HL-60/S4 treated with retinoic acid at 250 ng/mL for 4 days and 3 days (cell line): ENCODE results near the gene TCERG1L.

Source experiments
- in situ Hi-C: fragments of 300-500 bp; cut with MboI; formaldehyde crosslinking; loops from 2 replicates; pipeline ENCODE4 v1.7.0; 2022; ENCODE audit warnings: low sequenced_read_pairs

Gene TCERG1L

DNA sequence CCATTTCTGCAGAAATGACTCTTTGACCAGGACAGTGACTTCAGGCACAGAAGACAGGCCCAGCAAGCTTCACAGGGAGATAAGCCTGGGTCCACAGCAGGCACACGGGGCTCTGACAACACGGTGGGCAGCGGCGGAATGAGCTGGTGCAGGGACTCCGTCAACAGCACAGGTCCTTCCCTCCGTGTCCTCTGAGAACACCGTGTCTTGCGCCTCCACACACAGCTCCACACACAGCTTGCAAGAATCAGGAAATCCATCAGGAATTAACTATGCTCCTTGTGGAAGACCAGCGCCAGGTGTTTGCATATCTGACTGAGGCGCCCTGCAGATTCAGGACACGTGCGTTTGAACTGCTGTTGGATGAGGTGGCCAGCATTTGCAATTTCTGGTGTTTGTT is 39.6 kb downstream of the TCERG1L start:
- in situ Hi-C loops = no loop called here

DNA sequence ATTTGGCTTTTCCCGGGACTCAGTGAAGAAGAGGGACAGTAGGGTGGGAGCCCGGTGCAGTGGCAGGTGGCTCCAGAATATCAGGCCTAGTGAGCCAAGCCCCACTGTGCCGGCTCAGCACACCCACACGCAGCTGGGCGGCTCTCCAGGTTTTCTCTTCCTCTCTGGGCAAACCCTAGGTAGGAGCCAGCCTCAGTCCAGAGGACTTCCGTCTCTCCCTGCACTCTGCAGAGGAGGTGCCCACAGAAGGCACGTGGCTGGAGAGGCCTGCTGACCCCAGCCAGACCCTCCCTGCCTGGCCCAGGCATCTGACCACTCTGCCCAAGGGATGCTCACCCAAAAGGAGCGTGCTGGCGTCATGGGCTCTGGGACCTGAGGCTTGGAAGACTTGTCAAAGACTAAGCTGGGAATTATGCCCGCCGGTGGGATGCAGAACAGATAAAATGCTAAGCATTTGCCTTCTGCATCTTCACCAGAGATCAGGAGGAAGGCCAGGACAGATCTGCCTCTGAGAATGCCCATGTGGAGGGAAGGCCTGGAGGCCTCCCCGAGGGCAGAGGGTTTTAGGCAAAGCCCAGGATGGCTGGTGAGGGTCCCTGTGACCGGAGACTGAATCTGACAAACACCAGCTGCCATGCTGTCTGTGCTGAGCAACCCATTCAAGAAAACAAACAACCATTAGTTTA is 40.2 kb downstream of the TCERG1L start:
- in situ Hi-C loops = no loop called here

DNA sequence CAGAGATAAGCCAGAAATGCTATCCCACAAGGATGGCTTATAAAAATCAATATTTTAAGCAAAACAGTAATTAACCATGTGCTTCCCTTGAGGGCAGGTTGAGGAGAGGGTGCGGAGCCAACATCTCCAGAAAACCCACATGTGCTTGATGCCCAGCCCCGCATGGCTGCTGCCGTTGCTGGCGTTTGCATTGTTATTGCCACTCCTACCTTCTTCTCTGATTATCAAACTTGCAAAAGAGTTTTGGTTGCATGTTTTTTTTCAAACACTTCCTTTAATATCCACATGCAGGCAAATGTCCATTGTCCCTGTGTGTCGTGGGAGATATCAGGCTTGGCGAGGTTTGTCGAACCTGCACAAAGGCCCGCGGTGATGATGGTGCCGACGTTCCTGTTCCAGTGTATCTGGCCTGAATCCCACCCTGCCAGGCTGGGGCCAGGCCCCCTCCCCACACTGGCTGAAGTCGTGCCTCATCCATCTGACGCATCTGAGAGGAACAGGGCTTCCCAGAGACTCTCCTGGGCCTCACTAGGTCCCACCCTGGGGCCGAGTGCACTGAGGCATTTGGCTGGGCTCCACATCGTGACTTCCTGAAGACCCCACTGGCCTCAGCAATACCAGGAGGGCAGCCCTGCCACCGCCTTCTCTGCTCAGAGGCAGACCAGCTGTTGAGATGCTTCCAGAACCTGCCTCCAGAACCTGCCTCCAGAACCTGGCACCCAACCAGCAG is 40.9 kb downstream of the TCERG1L start:
- in situ Hi-C loops = no loop called here

DNA sequence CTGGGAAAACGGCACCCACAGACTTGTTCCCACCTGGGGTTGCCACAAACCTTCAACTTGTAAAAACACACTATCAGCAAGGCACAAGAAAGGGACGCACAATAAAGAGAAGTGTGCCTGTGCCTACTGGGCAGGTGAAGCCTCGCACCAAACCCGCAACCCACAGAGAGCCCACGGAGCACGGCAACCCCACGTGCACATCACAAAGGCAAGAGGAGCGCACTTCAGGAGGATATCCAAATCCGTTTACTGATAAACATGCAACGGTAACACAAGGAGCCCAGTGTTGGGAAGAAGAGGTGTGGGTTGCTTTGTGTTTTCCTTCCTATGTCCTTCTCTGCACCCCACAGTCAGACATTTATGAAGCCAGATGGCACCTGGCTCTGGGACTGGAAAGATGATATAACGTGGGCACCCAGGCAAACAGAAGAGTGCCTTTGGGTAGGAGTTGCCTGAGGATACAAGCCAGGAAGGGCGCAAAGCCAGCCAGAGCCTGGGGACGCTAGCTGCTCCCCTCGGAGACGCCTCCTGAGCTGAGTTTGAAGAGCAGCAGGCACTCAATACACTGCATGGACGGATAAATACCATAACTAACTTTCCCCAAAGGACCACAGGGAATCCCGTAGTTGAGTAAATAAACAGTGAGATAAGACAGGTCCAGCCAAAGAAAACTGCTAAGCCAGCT is 41.6 kb downstream of the TCERG1L start:
- in situ Hi-C loops = no loop called here

DNA sequence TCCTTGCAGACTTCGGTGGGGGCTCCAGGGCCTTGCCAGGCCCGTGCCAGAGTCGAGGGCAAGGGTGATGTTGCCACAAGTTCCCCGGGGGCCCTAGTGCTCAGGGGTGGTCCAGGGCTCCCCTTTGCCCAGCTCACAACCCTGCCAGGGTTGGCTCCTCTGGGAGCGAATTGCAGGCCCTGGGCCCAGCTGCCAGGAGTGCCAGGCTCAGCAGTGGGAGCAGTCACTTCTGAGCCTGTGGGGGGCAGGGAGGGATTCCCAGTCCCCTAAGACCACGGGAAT is 43.8 kb downstream of the TCERG1L start:
- in situ Hi-C loops = no loop called here

DNA sequence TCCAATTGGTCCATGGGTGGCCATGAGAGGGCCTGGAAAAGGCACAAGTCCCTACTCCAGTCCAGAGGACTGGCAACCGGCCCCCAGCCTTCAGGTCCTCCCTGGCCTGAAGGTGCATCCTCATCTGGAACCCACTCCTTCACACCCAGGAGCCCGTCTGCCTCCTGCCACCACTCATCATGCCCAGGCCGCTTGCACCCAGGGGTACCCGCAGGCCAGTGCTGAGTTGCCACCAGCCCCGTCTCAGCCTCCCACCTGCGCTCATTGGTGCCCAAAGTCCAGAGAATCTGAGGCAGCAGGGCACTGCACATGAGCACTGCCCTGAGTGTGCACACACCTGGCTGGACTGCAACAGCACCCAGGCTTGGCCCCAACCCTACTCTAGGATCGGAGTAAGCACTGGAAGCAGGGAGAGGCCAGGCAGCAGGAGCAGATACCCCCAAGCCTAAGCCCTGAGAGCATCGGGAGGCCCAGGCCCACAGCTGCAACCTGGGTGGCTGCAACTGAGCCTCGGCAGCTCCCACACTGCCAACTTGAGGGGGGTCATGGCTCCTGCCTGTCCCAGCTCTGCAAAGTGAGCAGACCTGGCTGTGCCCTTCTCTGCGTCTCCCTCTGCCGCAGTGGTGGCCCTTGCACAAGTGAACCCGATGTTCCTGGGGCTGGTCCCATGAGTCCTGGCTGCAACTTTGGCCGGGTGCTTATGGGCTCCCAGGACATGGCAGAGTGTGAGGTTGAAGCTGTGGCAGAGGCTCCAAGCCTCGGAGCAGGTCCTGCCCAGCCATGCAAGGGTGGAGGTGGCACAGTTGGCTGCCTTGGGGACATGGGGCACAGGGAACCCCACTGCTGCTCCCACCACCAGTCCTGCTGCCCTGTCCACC is 44.3 kb downstream of the TCERG1L start:
- in situ Hi-C loops = no loop called here

DNA sequence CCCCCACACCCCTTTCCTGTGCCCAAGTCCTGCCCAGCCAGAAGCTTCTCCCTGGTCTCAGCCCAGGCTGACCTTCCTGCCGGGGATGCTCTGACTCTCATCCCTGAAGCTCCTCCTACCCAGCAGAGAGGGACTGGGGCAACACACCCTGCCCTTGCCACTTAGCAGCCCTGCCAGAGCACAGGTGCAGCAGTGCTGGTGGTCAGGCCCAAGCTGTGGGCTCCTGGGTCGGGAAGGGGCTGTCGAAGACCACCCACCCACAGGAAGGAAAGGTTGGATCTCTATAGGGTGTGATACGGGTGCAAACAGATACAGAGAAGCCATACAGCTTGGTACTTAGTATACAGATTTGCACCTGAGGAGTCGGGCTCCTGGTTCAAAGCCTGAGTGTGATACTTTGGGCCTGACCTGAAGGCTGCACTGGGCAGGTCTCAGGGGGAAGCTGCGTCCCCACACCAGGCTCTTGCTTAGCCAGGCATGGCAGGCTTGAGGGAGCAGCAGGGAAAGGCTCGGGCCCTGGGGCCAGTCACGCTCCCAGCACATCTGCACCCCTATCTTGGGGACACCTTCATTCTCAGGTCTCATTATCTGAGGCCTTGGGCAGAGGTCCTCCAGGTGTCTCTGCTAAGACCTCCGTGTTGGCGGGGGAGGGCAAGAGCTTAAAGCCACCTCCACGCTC is 47.3 kb downstream of the TCERG1L start:
- in situ Hi-C loops = no loop called here

DNA sequence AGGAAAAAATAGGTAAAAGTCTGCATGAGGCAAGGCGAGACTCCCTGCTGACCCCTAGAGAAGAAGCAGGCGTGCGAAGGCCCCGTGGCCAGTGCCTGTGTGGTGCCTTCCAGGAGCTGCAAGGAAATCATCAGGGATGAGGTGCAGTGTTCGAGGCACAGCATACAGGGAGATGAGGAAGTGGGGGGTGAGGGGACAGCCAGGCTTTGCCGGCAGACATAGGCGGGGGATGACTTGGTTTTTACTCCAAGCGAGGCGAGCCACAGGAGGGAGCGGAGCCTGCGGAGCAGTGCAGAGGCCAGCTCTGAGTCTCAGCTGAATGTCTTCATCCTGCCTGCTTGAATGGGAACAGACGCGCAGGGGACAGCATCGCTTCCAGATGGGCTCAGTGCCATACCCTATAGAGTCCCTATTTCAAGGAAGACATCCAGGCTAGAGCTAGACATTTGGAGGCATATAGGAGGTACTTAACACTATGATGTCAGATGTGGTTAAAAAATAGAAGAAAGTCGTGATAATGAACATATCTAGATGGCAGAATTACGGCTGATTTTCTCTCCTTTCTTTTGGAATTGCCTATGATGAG is 49.5 kb downstream of the TCERG1L start:
- in situ Hi-C loops = no loop called here

DNA sequence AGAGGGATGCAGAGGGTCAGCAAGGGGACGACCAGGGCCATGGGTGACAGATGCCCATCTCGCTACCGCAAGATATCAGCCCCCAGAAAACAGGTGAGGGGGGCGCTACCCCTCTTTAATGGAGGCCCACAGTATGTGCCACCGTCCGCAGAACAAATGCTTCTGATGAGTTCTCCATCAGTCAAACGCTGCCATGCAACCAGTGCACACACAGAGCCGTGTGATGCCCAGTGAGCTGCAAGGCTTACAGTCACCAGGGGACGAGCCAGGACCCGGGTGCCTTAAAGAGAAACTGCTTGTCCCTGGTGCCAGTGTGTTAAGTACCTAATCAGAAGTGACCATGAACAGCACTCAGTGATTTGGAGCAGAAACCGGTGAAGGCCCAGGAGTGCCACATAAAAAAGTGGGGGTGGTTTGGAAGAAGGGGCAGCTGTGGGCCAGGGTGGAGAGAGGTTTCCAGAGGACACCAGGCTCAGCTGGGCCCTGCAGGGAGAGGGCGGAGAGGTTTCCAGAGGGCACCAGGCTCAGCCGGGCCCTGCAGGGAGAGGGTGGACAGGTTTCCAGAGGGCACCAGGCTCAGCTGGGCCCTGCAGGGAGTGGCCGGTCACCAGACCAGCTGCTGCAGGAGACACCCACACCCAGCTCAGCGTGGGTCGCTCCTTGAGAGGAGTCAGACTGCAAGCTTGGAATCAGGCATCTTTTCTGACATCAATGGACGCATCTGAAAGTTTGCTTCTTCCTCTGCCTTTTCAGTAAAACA is 50.9 kb downstream of the TCERG1L start:
- in situ Hi-C loops = no loop called here

DNA sequence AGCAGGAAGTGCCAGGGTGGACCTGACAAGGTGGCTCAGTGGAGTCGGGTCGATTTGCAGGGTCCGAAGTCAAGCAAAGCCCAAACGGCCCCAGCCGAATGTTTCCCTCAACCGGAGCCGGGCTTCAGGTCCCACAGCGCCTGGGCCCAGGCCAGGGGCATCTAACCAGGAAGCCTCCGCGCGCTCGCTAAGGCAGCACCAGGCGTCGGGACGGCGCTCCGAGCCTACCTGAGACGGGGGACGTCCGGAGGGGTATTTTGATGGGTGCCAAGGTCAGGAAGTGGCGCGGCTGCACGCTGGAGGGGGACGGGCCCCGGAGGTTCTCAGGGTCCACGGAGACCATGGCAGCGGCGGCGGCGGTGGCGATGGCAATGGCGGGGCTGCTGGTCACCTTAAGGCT is 51.5 kb downstream of the TCERG1L start:
- in situ Hi-C loops = no loop called here

DNA sequence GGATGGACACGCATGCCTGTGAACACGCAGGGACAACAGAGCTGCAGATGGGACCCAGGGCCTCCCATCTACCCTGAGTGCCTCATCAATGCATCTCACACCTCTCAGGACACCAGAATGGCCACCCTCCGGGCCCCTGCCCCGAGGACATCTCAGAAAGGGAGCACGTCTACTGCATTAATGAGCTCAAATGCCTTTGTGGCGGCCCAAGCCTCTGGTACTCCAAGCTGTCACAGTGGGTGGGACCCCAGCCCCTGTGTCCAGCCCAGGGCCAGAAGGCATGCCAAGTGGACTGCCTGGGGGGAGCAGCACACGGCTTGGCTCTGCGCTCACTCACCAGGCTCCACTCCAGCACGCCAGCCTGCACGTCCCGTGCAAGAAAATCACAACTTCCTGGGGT is 52.0 kb downstream of the TCERG1L start:
- in situ Hi-C loops = no loop called here

DNA sequence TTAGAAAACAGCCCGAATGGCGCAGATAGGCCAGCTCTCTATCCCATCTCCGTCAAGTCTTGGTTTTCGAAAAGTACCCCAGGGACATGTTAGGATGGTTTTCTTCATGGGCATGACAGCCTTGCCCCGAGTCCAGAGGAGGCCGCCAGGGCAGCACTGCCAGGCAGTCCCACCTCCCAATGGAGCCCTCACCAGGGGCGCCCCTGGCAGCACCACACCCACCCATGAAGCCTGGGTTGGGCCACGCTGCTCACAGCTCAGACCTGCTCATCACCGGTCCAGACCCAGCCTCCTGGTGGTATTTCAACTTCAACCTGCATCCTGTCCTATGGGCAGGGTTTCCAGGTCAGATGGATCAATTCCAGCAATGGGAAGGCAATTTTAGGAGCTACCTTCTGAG is 53.3 kb downstream of the TCERG1L start:
- in situ Hi-C loops = no loop called here

DNA sequence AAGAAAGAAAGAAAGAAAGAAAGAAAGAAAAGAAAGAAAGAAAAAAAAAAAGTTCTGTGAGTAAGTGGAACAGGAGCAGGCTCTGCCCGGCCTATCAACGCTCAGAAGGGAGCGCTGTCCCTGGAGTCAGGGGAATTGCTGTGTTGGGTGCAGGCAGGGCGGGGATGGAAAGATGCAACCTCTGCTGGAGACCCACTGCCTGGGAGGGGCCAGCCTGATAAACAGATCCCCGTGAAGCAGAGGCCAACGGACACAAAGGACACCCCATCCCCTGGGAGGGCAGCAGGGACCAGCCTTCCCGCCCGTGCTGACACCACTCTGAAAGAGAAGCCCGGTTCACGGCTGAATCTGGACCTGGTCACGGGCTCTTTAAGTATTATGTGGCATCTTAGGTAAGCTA is 54.5 kb downstream of the TCERG1L start:
- in situ Hi-C loops = no loop called here

DNA sequence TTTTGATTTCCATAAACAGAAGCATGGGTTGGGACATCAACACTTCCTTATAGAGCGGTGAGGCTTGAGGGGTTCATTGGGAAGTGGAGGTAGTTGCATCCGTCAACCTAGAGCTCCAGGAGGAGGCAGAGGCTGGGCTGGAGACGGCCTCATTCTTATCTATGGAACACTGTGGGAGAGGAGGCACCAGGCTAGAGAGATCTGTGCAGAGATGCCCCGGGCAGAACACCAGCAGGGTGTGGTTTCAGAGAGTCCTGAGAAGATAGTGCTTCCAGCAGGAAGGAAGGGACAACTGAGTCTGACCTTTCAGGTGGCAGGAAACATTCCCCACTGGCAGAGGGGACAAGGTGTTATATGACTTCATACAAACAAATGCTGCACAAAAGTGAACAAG is 56.7 kb downstream of the TCERG1L start:
- in situ Hi-C loops = no loop called here

DNA sequence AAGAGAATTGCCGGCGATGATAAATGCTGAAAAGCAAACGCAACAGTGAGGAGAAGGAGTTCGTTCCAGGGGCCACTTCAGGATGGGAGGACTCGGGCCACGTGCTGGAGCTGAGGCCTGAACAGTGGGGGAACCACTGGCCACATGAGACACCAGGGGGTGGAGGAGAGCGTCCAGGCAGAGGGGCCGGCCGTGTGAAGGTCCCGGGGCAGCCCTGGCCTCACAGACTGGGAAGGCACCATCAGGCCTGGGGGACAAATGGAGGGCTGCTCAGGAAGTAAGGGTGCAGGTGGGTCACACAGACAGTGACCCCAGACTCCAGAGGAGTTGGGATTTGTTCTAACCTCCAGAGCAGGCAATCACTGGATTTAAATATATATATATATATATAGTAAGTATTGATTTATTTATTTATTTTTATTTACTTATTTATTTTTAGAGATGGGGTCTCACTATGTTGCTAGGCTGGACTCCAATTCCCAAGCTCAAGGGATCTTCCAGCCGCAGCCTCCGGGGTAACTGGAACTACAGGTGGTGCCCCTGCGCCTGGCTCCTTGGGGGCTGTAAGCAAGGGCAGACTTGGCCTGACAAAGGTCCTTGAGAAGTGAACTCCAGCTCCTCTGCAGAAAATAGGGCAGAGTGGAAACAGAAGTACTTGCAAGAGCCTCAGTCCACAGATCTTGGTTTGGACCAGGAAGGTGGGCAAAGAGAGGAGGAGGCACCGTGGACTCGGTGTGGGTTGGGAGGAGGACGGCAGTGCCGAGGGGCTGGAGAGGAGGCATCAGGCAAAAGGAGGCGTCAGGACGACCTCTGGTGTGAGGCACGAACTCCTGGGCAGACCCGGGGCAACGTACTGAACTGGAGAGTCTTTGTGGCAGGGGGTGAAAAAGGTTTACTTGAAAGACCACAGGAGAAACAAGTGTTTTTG is 57.3 kb downstream of the TCERG1L start:
- in situ Hi-C loops = no loop called here

DNA sequence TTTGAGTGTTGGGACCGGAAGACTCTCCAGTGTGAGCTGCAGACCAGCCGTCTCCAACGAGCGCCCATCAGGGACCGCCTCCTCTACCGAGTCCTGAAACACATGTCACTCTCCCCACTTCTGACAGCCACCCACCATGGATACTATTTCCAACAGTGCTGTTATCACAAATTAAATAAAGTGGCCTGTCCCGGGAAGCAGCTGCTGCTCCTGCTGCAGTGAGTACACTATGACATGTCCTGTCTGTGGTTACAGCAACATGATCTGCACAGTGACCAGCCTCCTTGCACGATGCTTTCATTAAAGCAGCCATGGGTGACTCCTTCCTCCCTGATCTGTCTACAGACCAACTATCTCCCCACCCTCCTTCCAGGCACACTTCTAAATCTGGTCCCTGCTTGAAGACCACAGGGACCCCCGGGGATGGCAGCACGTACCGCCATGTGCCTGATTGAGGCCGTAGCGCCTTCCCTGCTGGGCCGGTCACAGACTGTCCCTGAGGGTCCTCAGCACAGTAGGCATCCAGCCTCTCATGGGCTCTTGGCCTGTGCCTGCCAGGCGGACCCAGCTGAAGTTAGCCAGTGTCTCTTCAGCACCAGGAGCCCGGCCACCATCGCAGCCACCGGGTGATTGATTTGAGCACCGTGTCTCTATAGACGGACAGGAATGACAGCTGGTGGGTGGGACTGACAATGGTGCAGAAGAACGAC is 58.8 kb downstream of the TCERG1L start:
- in situ Hi-C loops = no loop called here

DNA sequence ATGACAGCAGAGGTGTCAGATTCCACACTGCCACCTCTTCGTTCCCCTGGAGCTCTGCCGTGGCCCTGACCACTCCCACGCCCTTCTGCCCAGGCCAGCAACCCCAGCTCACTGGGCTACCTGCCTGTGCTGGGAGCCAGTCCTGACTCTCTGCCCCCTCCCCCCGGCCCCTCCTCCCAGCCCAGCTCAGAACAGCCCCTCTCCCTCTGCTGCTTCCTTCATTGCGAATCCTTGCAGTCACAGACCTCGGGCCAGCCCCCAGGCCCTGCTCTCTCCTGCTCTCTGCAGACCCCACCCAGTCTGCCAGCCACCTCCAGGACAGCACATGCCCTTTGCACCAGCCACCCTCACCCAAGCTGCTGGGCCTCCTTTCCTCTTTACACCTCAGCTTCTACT is 60.4 kb downstream of the TCERG1L start:
- in situ Hi-C loops = no loop called here
